ENCODE measurements around the gene KHSRP.

Gene KHSRP

GRCh38 chr19:6448045-6448444, 23.4 kb upstream of the KHSRP start:
- TF ChIP-seq, protein P1, sequence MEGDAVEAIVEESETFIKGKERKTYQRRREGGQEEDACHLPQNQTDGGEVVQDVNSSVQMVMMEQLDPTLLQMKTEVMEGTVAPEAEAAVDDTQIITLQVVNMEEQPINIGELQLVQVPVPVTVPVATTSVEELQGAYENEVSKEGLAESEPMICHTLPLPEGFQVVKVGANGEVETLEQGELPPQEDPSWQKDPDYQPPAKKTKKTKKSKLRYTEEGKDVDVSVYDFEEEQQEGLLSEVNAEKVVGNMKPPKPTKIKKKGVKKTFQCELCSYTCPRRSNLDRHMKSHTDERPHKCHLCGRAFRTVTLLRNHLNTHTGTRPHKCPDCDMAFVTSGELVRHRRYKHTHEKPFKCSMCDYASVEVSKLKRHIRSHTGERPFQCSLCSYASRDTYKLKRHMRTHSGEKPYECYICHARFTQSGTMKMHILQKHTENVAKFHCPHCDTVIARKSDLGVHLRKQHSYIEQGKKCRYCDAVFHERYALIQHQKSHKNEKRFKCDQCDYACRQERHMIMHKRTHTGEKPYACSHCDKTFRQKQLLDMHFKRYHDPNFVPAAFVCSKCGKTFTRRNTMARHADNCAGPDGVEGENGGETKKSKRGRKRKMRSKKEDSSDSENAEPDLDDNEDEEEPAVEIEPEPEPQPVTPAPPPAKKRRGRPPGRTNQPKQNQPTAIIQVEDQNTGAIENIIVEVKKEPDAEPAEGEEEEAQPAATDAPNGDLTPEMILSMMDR (IDR thresholded peaks at IDR 0.05), result no peak

DNA sequence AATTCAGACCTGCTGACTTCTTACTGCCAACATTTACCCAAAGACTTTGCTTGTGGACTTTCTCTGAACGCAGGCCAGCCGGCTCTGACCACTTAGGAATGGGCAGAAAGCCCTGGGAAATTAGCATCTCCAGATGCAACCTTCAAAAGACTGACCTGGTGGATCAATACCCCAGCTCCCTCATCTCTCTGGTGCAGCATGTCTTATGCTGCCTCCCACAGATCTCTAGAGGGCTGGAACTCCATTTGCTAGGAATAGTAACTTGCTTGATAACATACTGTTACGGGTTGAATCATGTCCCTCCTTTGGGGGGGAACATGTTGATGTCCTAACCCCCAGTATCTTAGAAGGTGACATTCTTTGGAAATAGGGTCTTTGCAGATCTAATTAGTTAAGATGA, 21.8 kb upstream of the KHSRP start:
- TF ChIP-seq, protein P1 (IDR thresholded peaks at IDR 0.05), result no peak

GRCh38 chr19:6443986-6444385, 19.4 kb upstream of the KHSRP start:
- TF ChIP-seq, protein P1 (IDR thresholded peaks at IDR 0.05), result no peak

- TF ChIP-seq, protein P1 (IDR thresholded peaks at IDR 0.05), result no peak
Measured at GRCh38 chr19:6442087-6442688, 17.6 kb upstream of the KHSRP start.

- TF ChIP-seq, protein P1 (IDR thresholded peaks at IDR 0.05), result no peak
Measured at GRCh38 chr19:6440905-6441304, 16.3 kb upstream of the KHSRP start.

GRCh38 chr19:6439743-6440142, 15.1 kb upstream of the KHSRP start:
- TF ChIP-seq, protein P1 (IDR thresholded peaks at IDR 0.05), result no peak

- TF ChIP-seq, protein P1 (IDR thresholded peaks at IDR 0.05), result no peak
Measured at GRCh38 chr19:6433663-6434062, 9.1 kb upstream of the KHSRP start, which contains the start of gene SLC25A41. Gene SLC25A41, minus strand, starts transcription at chr19:6433763. Its CDS starts 70 bp downstream, at chr19:6433693.

GRCh38 chr19:6433165-6433564, 8.6 kb upstream of the KHSRP start:
- TF ChIP-seq, protein P1 (IDR thresholded peaks at IDR 0.05), result no peak

Data from LNCAP (cell line).